CD14-positive monocyte (primary cell): Measurements from ENCODE around the gene ZNF470. TPM values are rescaled to one million over a fixed set of nuclear protein-coding genes. Genes with fewer than 3 reads are reported as not detected.

Experiments
- DNase-seq, 3 donors: peaks; one replicate each; pipeline ENCODE4 v3.0.0-alpha.2; 2011 to 2022
- H2AFZ ChIP-seq: 2 replicates; pipeline ENCODE4 v1.6.0; 2012; ENCODE audit warnings: mild to moderate bottlenecking, low read depth, low read length, inconsistent platforms; ENCODE audit not compliant: insufficient read depth, poor library complexity, severe bottlenecking
- H3K27ac ChIP-seq, 2 donors: 1 replicate in 1 of 2; 2 replicates in 1 of 2; pipeline ENCODE4 v1.5.1; 2012 to 2013; ENCODE audit warnings: low read length in 2 of 2, control low read depth in 1 of 2, inconsistent platforms in 1 of 2, low read depth in 1 of 2, mild to moderate bottlenecking in 1 of 2
- H3K27me3 ChIP-seq, 2 donors: one replicate each; pipeline versions ENCODE4 v1.6.0 to v1.6.1; 2011 to 2013; ENCODE audit warnings: low read length in 2 of 2; ENCODE audit not compliant: control insufficient read depth in 2 of 2, insufficient read depth in 2 of 2
- H3K36me3 ChIP-seq, 2 donors: replicated peaks in 1 of 2; 1 replicate in 1 of 2; 2 replicates in 1 of 2; pipeline versions ENCODE4 v1.5.1 to v1.6.1; 2012 to 2013; ENCODE audit warnings: low read length in 2 of 2, control low read depth in 1 of 2, inconsistent platforms in 1 of 2, mild to moderate bottlenecking in 1 of 2; ENCODE audit not compliant: insufficient read depth in 2 of 2, control insufficient read depth in 1 of 2
- H3K4me1 ChIP-seq, 2 donors: 1 replicate in 1 of 2; 2 replicates in 1 of 2; pipeline versions ENCODE4 v1.5.1 to v1.6.1; 2012 to 2013; ENCODE audit warnings: low read length in 2 of 2, control low read depth in 1 of 2, inconsistent platforms in 1 of 2, mild to moderate bottlenecking in 1 of 2, moderate library complexity in 1 of 2; ENCODE audit not compliant: insufficient read depth in 2 of 2, control insufficient read depth in 1 of 2
- H3K4me2 ChIP-seq: replicated peaks from 2 replicates; pipeline ENCODE3; 2012; ENCODE audit warnings: low read length, moderate library complexity, mild to moderate bottlenecking; ENCODE audit not compliant: poor library complexity, severe bottlenecking; ENCODE audit errors: extremely low read depth
- H3K4me3 ChIP-seq, 3 experiments: fragments of 200-600 bp in 1 of 3; sonication (generic) in 1 of 3; replicated peaks in 1 of 3; 1 replicate in 2 of 3; 2 replicates in 1 of 3; pipeline ENCODE4 v1.5.1; 2011 to 2013; ENCODE audit warnings: low read length in 3 of 3, mild to moderate bottlenecking in 3 of 3, control low read depth in 2 of 3, low read depth in 2 of 3, inconsistent platforms in 1 of 3, moderate library complexity in 1 of 3
- H3K79me2 ChIP-seq: 2 replicates; pipeline ENCODE4 v1.6.0; 2012; ENCODE audit warnings: mild to moderate bottlenecking, control low read depth, inconsistent platforms, low read length, moderate library complexity; ENCODE audit not compliant: insufficient read depth
- H3K9ac ChIP-seq: 2 replicates; pipeline ENCODE4 v1.6.0; 2017; ENCODE audit warnings: low read length, mild to moderate bottlenecking; ENCODE audit not compliant: insufficient read depth, poor library complexity, severe bottlenecking
- H3K9me3 ChIP-seq, 2 donors: replicated peaks in 1 of 2; 1 replicate in 1 of 2; 2 replicates in 1 of 2; pipeline versions ENCODE4 v1.5.1 to v1.6.1; 2012 to 2013; ENCODE audit warnings: low read length in 2 of 2, control low read depth in 1 of 2; ENCODE audit not compliant: control insufficient read depth in 1 of 2, insufficient read depth in 1 of 2
- H4K20me1 ChIP-seq: 2 replicates; pipeline ENCODE4 v1.6.0; 2012; ENCODE audit warnings: mild to moderate bottlenecking, low read length, control low read depth, moderate library complexity; ENCODE audit not compliant: insufficient read depth
- H3K27ac Mint-ChIP-seq, 7 donors: one replicate each; pipeline ENCODE4 v1.8.0; 2020; ENCODE audit warnings: mild to moderate bottlenecking in 7 of 7, mixed read lengths in 7 of 7, moderate library complexity in 6 of 7, inconsistent platforms in 2 of 7
- H3K27me3 Mint-ChIP-seq, 3 donors: one replicate each; pipeline ENCODE4 v1.8.0; 2021 to 2022; ENCODE audit warnings: low read depth in 3 of 3, mild to moderate bottlenecking in 3 of 3, mixed read lengths in 3 of 3, moderate library complexity in 3 of 3, inconsistent platforms in 1 of 3
- H3K36me3 Mint-ChIP-seq, 2 donors: one replicate each; pipeline ENCODE4 v1.8.0; 2020; ENCODE audit warnings: mixed read lengths in 2 of 2, inconsistent platforms in 1 of 2, mild to moderate bottlenecking in 1 of 2
- H3K4me1 Mint-ChIP-seq: one replicate; pipeline ENCODE4 v1.8.0; 2020; ENCODE audit warnings: mild to moderate bottlenecking, mixed read lengths
- H3K4me3 Mint-ChIP-seq, 2 donors: one replicate each; pipeline ENCODE4 v1.8.0; 2020; ENCODE audit warnings: mild to moderate bottlenecking in 2 of 2, mixed read lengths in 2 of 2, moderate library complexity in 1 of 2
- H3K9me3 Mint-ChIP-seq, 7 donors: one replicate each; pipeline ENCODE4 v1.8.0; 2020 to 2022; ENCODE audit warnings: mixed read lengths in 7 of 7, mild to moderate bottlenecking in 6 of 7, moderate library complexity in 6 of 7, inconsistent platforms in 2 of 7
- CTCF ChIP-seq: fragments of 200-600 bp; IDR thresholded peaks from one replicate; pipeline ENCODE4 v1.8.0; 2022; ENCODE audit warnings: antibody characterized with exemption, mild to moderate bottlenecking
- WGBS: methylation state at CpG from one replicate; pipeline ENCODE4 v1.1.5; 2013; ENCODE audit warnings: missing lambda C conversion rate; ENCODE audit not compliant: insufficient coverage; 5-methylcytosine and 5-hydroxymethylcytosine counted together
- intact Hi-C, 2 donors: fragments of 100-400 bp; cut with micrococcal nuclease; formaldehyde crosslinking; loops; one replicate each; pipeline versions ENCODE4 v1.15.0 to v1.15.1; 2023
- polyA plus RNA-seq, 3 donors: library from polyadenylated mRNA; depleted of rRNA in 1 of 3; unstranded in 2 of 3; stranded (reverse) in 1 of 3; fragments of 300-500 nt in 2 of 3; fragments of >200 nt in 1 of 3; fragmentation: Illumina TruSeq in 2 of 3; gene quantifications; 1 replicate in 2 of 3; 2 replicates in 1 of 3; pipeline ENCODE4 v1.2.3, GENCODE V29; 2012 to 2021

ZNF470 gene
- polyA plus RNA-seq, 3 donors: 0.31 to 0.81 (median 0.40) TPM

DNA sequence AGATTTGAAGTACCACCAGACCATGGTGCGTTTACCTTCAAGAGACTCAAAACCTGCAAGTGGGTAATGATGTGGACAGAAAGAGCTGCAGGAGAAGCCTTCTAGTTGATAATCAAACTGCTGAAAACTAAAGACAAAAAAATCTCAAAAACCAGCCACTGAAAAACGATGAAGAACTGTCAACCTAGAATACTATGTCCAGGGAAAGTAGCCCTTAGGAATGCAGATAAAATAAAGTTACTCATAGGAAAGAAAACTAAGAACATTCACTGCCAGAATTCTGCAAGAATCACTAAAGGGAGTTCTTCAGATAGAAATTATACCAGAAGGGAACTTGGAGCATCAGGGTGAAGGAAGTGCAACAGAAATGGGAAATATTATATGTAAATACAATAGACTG lies 5.3 kb downstream of the ZNF470 start:
- no CpG with 5 or more reads among the region's 2 CpGs for WGBS
- intact Hi-C loops: no loop called here
- Histone ChIP-seq H3K27ac (no peak overlapping the region), H3K4me1 (peaks cover 6 to 8% of the 10 kb centered on the region in 2 donors), H3K9ac (no peak overlapping the region), H3K9me3 (peaks cover 49 to 93% of the 10 kb centered on the region in 2 donors), H3K27me3 (no peaks in the 10 kb centered on the region), H3K4me2 (no peak overlapping the region), H4K20me1 (no peaks in the 10 kb centered on the region), H2AFZ (no peak overlapping the region), H3K79me2 (no peaks in the 10 kb centered on the region), H3K36me3 (peaks cover 2 to 86% of the 10 kb centered on the region in 2 donors), H3K4me3 (no peak overlapping the region)
- DNase-seq: no peak
- peaks cover 38 to 56% of the 10 kb centered on the region in 2 donors for H3K36me3 Mint-ChIP-seq
- no peak overlapping the region for H3K4me3 Mint-ChIP-seq
- peaks cover 40 to 94% (median 88%) of the 10 kb centered on the region in 7 donors for H3K9me3 Mint-ChIP-seq
- no peak overlapping the region for H3K27ac Mint-ChIP-seq
- no peaks in the 10 kb centered on the region for H3K27me3 Mint-ChIP-seq
- TF ChIP-seq CTCF: no peak
- H3K4me1 Mint-ChIP-seq: peaks cover 4% of the 10 kb centered on the region

GRCh38 chr19:56573914-56574313 lies 6.6 kb downstream of the ZNF470 start:
- no peaks in the 10 kb centered on the region for H3K79me2 ChIP-seq
- H3K4me1 ChIP-seq: no peaks in the 10 kb centered on the region
- peaks cover 51 to 95% of the 10 kb centered on the region in 2 donors for H3K9me3 ChIP-seq
- H3K9ac ChIP-seq: no peak overlapping the region
- no peak overlapping the region for H3K4me3 ChIP-seq
- no peak for TF ChIP-seq CTCF
- WGBS: no CpG with 5 or more reads among the region's 3 CpGs
- Mint-ChIP-seq H3K4me3 (no peak overlapping the region), H3K9me3 (peaks cover 47 to 94% (median 83%) of the 10 kb centered on the region in 7 donors), H3K36me3 (peaks cover 38 to 56% of the 10 kb centered on the region in 2 donors), H3K4me1 (no peaks in the 10 kb centered on the region), H3K27me3 (no peaks in the 10 kb centered on the region), H3K27ac (no peak overlapping the region)
- H2AFZ ChIP-seq: no peak overlapping the region
- H3K27ac ChIP-seq: no peak overlapping the region
- peaks cover 2 to 80% of the 10 kb centered on the region in 2 donors for H3K36me3 ChIP-seq
- H3K27me3 ChIP-seq: no peaks in the 10 kb centered on the region
- no peak overlapping the region for H3K4me2 ChIP-seq
- intact Hi-C loops: no loop called here
- no peaks in the 10 kb centered on the region for H4K20me1 ChIP-seq
- DNase-seq: no peak
